ENCODE data around the gene SPATS2.

SPATS2 gene

DNA sequence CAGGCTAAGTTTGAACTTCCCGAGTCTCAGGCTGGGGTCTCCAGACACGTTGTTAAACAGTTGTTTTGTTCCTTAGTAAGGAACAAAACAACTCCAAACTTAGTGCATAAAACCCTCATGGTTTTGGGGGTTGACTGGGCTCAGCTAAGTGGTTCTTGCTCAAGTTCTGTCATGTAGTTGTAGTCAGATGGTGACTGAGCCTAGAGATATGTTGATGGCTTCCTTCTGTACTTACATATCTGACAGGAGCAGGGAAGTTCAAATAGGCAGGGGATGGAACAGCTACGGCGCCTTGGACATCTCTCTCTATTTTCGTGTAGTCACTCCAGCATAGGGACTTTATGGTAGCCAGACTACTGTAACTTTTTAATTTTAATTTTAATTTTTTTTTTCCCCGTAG lies 45.7 kb downstream of the SPATS2 start:
- ChIA-PET POLR2A (interaction anchor here (1.3 kb wide), 1 partner anchor 46 kb away, joined by 3 read pairs; the partner anchor contains the start of gene SPATS2), CTCF (interaction anchor here (0.8 kb wide), 1 partner anchor 33 kb away, joined by 5 read pairs; no protein-coding TSS in a partner anchor)
- no peak for DNase-seq (ENCODE audit: extremely low spot score)
- no peak for TF ChIP-seq FOXA1 (IDR thresholded peaks at IDR 0.05)
- TF ChIP-seq FOXM1 (IDR thresholded peaks at IDR 0.05; ENCODE audit: borderline replicate concordance): no peak
- TF ChIP-seq TARDBP (IDR thresholded peaks at IDR 0.05): no peak
- TF ChIP-seq NFRKB (IDR thresholded peaks at IDR 0.05): no peak
- TF ChIP-seq FOXK2 (IDR thresholded peaks at IDR 0.05): no peak
- TF ChIP-seq ZNF384 (IDR thresholded peaks at IDR 0.05): no peak
- no peak for TF ChIP-seq L3MBTL2 (conservative IDR thresholded peaks at IDR 0.05)

DNA sequence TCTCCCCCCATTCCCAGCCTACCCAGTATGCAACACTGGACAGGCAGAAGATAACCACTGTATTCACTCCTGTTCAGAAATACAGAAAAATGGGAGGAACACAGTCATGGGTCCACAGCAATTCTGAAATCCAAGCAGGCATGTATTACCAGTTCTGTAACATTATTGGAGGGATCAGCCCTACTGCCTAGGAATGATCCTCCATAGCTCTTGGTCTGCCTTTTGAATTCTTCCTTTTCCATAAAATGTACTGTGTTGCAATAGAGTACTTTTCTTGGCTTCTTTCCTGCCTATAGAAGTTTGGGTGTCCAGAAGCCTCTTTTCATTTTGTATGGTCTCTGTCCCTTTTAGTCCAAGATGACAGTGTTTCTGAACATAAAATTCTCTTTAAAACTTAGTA lies 46.5 kb downstream of the SPATS2 start:
- no peak for DNase-seq (ENCODE audit: extremely low spot score)
- POLR2A ChIA-PET: no interaction called here
- no peak for TF ChIP-seq ARNT (IDR thresholded peaks at IDR 0.05)
- TF ChIP-seq SP1 (IDR thresholded peaks at IDR 0.05): no peak
- no peak for TF ChIP-seq LEF1 (IDR thresholded peaks at IDR 0.05; ENCODE audit: borderline replicate concordance)
- TF ChIP-seq, protein P1, sequence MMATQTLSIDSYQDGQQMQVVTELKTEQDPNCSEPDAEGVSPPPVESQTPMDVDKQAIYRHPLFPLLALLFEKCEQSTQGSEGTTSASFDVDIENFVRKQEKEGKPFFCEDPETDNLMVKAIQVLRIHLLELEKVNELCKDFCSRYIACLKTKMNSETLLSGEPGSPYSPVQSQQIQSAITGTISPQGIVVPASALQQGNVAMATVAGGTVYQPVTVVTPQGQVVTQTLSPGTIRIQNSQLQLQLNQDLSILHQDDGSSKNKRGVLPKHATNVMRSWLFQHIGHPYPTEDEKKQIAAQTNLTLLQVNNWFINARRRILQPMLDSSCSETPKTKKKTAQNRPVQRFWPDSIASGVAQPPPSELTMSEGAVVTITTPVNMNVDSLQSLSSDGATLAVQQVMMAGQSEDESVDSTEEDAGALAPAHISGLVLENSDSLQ (IDR thresholded peaks at IDR 0.05): no peak
- no peak for TF ChIP-seq BHLHE40 (IDR thresholded peaks at IDR 0.05; ENCODE audit: borderline replicate concordance)
- TF ChIP-seq SUZ12 (IDR thresholded peaks at IDR 0.05): no peak
- TF ChIP-seq L3MBTL2 (conservative IDR thresholded peaks at IDR 0.05): no peak
- CTCF ChIA-PET: no interaction called here

DNA sequence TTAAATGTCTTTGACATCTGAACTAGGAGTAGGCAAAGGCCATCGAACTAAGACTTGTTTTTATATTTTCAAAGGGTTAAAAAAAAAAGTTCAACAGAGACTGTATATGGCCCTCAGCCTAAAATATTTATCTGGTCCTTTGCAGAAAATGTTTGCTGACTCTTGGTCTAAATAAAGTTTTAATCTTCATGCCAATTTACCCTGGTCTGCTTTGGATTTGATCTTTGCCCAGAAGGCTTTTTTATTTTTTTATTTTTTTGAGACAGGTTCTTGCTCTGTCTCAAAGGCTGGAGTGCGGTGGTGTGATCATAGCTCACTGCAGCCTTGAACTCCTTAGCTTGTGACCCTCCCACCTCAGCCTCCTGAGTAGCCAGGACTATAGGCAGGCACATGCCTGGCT lies 47.1 kb downstream of the SPATS2 start:
- ChIA-PET POLR2A (no interaction called here), CTCF (no interaction called here)
- DNase-seq (ENCODE audit: extremely low spot score): no peak
- TF ChIP-seq, protein P1 (IDR thresholded peaks at IDR 0.05): no peak
- TF ChIP-seq FOXK2 (IDR thresholded peaks at IDR 0.05) (no peak), NFRKB (IDR thresholded peaks at IDR 0.05) (no peak), L3MBTL2 (conservative IDR thresholded peaks at IDR 0.05) (no peak), ARNT (IDR thresholded peaks at IDR 0.05) (no peak), BHLHE40 (IDR thresholded peaks at IDR 0.05; ENCODE audit: borderline replicate concordance) (no peak), SP1 (IDR thresholded peaks at IDR 0.05) (no peak), ZNF384 (IDR thresholded peaks at IDR 0.05) (no peak), FOXM1 (IDR thresholded peaks at IDR 0.05; ENCODE audit: borderline replicate concordance) (no peak), ELF4 (IDR thresholded peaks at IDR 0.05) (no peak), SUZ12 (IDR thresholded peaks at IDR 0.05) (no peak)

DNA sequence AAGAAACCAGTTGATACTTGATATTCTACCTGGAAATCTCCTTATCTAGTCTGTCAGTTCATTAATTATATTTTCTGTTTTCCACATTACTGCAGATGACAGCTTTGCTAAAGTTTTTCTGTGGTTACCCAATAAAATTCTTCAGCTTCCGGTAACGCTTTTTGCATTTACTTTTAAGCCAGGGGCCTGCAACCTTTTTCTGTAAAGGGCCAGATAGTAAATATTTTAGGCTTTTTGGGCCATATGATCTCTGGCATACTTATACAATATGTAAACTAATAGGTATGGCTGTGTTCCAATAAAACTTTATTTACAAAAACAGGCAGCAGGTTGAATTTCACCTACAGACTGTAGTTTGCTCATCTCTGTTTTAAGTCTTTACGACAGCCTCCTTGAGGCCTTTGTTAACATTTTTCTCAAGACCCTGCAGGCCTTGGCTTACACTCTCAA lies 48.3 kb downstream of the SPATS2 start:
- DNase-seq (ENCODE audit: extremely low spot score): no peak
- TF ChIP-seq TARDBP (IDR thresholded peaks at IDR 0.05): no peak
- TF ChIP-seq FOXK2 (IDR thresholded peaks at IDR 0.05): no peak
- TF ChIP-seq NFRKB (IDR thresholded peaks at IDR 0.05): no peak
- TF ChIP-seq ZNF384 (IDR thresholded peaks at IDR 0.05): peak; percentile 77
- TF ChIP-seq, protein P1 (IDR thresholded peaks at IDR 0.05): no peak
- ChIA-PET POLR2A (interaction anchor here (0.5 to 2.0 kb wide), 3 partner anchors 11 to 94 kb away, joined by 3 to 12 read pairs (median 3); partner anchors contain the start of gene SPATS2), CTCF (interaction anchor here (0.7 kb wide), 1 partner anchor 112 kb away, joined by 3 read pairs; no protein-coding TSS in a partner anchor)

DNA sequence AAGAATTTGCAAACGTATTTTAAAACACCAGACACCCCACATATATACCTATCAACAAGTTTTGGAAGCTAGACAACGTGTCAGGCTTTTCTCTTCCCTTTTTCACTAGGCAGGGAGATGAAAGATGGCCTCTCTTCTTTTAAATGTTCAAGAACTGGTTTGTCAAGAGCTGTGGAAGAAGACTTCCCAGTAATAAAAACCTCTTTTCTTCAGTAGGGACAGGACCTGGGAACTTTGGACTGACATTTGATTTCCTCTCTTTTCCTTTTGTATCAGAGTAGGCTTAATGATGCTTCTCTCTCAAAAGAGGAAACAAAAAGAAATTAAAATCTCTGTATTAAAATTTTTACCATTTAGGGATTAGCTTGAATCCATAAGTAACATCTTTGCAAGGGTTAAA lies 49.6 kb downstream of the SPATS2 start:
- POLR2A ChIA-PET: interaction anchor here (0.6 to 2.0 kb wide), 2 partner anchors 50 to 83 kb away, joined by 3 to 12 read pairs; partner anchors contain the start of gene SPATS2
- TF ChIP-seq BHLHE40 (IDR thresholded peaks at IDR 0.05; ENCODE audit: borderline replicate concordance) (no peak), FOXM1 (IDR thresholded peaks at IDR 0.05; ENCODE audit: borderline replicate concordance) (no peak), FOXK2 (IDR thresholded peaks at IDR 0.05) (no peak), HDGF (IDR thresholded peaks at IDR 0.05; ENCODE audit: borderline replicate concordance) (no peak), LEF1 (IDR thresholded peaks at IDR 0.05; ENCODE audit: borderline replicate concordance) (no peak)
- CTCF ChIA-PET: no interaction called here

DNA sequence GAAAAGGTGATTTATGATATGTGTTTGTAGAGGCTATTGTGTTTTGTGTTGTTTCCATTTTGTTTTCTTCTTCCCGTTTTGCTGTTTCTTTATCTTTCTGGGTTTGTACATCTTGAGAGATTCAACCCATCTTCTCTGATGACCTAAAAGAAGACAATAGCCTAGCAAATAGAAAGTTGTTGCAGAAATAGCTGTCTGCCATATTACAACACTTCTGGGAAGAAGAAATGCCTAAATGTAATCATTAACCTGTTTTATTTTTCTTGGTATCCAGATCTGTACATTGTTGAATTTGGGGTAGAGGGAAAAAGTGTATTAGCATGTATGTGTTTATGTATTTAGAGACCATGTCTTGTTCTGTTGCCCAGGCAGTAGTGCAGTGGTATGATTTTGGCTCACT lies 50.3 kb downstream of the SPATS2 start:
- ChIA-PET POLR2A (interaction anchor here (2.0 kb wide), 1 partner anchor 51 kb away, joined by 12 read pairs; the partner anchor contains the start of gene SPATS2), CTCF (no interaction called here)
- DNase-seq (ENCODE audit: extremely low spot score): no peak
- TF ChIP-seq ZNF384 (IDR thresholded peaks at IDR 0.05): no peak
- no peak for TF ChIP-seq BHLHE40 (IDR thresholded peaks at IDR 0.05; ENCODE audit: borderline replicate concordance)
- no peak for TF ChIP-seq HDGF (IDR thresholded peaks at IDR 0.05; ENCODE audit: borderline replicate concordance)
- no peak for TF ChIP-seq CTBP1 (IDR thresholded peaks at IDR 0.05; ENCODE audit: borderline replicate concordance)
- no peak for TF ChIP-seq FOXK2 (IDR thresholded peaks at IDR 0.05)
- TF ChIP-seq L3MBTL2 (conservative IDR thresholded peaks at IDR 0.05): no peak
- no peak for TF ChIP-seq NFRKB (IDR thresholded peaks at IDR 0.05)
- no peak for TF ChIP-seq ELF4 (IDR thresholded peaks at IDR 0.05)
- TF ChIP-seq TARDBP (IDR thresholded peaks at IDR 0.05): no peak
- no peak for TF ChIP-seq ARNT (IDR thresholded peaks at IDR 0.05)
- no peak for TF ChIP-seq SP1 (IDR thresholded peaks at IDR 0.05)
- no peak for TF ChIP-seq LEF1 (IDR thresholded peaks at IDR 0.05; ENCODE audit: borderline replicate concordance)

More for the DNA sequence above, 49.6 kb downstream of the SPATS2 start:
- DNase-seq (ENCODE audit: extremely low spot score): no peak

DNA sequence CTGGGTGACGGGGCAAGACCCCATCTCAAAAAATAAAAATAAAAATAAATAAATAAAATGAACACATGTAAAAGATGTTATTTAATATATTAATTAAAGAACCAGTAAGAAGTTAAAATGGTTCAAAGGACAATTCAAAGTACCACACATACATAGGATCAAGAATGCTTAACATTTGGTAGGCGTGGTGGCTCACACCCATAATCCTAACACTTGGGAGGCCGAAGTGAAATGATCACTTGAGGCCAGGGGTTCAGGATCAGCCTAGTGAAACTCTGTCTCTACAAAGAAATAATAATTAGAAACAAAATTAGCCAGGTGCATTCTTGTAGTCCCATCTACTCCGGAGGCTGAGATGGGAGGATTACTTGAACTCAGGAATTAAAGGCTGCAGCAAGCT lies 53.3 kb downstream of the SPATS2 start:
- POLR2A ChIA-PET: interaction anchor here (1.7 kb wide), 1 partner anchor 54 kb away, joined by 5 read pairs; the partner anchor contains the start of gene SPATS2
- TF ChIP-seq L3MBTL2 (conservative IDR thresholded peaks at IDR 0.05): no peak
- TF ChIP-seq, protein P1 (IDR thresholded peaks at IDR 0.05): no peak
- CTCF ChIA-PET: no interaction called here
- DNase-seq (ENCODE audit: extremely low spot score): no peak

All from HEK293T (cell line).